Measurements from ENCODE around the gene PRKAG2.

DNA sequence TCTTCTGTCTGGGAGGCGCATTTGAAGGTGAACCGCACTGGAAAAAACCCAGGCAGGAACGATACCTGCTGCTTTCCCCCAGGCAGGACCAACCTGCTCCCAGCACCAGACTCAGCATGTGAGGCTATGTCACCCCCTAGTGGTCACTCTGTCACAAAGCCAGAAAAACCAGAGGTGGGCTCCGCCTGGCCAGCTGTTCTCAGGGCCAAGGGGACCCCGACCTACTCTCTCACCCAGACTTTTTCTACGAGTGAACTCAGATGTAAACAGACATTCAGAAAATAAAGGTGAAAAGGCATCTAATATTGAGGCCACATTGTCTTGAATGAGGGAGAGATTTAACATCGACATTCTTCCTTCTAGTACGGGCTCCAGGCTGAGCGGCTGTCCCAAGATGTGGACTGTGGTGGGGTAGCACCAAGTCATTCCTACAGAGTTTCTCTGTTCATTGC is 117.3 kb downstream of the PRKAG2 start:
- TF ChIP-seq, protein P1, sequence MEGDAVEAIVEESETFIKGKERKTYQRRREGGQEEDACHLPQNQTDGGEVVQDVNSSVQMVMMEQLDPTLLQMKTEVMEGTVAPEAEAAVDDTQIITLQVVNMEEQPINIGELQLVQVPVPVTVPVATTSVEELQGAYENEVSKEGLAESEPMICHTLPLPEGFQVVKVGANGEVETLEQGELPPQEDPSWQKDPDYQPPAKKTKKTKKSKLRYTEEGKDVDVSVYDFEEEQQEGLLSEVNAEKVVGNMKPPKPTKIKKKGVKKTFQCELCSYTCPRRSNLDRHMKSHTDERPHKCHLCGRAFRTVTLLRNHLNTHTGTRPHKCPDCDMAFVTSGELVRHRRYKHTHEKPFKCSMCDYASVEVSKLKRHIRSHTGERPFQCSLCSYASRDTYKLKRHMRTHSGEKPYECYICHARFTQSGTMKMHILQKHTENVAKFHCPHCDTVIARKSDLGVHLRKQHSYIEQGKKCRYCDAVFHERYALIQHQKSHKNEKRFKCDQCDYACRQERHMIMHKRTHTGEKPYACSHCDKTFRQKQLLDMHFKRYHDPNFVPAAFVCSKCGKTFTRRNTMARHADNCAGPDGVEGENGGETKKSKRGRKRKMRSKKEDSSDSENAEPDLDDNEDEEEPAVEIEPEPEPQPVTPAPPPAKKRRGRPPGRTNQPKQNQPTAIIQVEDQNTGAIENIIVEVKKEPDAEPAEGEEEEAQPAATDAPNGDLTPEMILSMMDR (conservative IDR thresholded peaks at IDR 0.05; ENCODE audit: low read depth in 2 of 2), result peak; percentile 89 to 99
- TF ChIP-seq EZH2 (IDR thresholded peaks at IDR 0.05; ENCODE audit: low read depth, unreplicated experiment), result no peak
- TF ChIP-seq CREB1 (CRISPR knock-in tag; IDR thresholded peaks at IDR 0.05; ENCODE audit: low read depth), result no peak
- TF ChIP-seq, protein P2, sequence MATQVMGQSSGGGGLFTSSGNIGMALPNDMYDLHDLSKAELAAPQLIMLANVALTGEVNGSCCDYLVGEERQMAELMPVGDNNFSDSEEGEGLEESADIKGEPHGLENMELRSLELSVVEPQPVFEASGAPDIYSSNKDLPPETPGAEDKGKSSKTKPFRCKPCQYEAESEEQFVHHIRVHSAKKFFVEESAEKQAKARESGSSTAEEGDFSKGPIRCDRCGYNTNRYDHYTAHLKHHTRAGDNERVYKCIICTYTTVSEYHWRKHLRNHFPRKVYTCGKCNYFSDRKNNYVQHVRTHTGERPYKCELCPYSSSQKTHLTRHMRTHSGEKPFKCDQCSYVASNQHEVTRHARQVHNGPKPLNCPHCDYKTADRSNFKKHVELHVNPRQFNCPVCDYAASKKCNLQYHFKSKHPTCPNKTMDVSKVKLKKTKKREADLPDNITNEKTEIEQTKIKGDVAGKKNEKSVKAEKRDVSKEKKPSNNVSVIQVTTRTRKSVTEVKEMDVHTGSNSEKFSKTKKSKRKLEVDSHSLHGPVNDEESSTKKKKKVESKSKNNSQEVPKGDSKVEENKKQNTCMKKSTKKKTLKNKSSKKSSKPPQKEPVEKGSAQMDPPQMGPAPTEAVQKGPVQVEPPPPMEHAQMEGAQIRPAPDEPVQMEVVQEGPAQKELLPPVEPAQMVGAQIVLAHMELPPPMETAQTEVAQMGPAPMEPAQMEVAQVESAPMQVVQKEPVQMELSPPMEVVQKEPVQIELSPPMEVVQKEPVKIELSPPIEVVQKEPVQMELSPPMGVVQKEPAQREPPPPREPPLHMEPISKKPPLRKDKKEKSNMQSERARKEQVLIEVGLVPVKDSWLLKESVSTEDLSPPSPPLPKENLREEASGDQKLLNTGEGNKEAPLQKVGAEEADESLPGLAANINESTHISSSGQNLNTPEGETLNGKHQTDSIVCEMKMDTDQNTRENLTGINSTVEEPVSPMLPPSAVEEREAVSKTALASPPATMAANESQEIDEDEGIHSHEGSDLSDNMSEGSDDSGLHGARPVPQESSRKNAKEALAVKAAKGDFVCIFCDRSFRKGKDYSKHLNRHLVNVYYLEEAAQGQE (IDR thresholded peaks at IDR 0.05; ENCODE audit: unreplicated experiment), result no peak
- no peak for TF ChIP-seq ZNF114 (CRISPR knock-in tag; IDR thresholded peaks at IDR 0.05)
- no peak for TF ChIP-seq STAT1 (IDR thresholded peaks at IDR 0.05; ENCODE audit: unreplicated experiment)
- TF ChIP-seq EZH2phosphoT487 (IDR thresholded peaks at IDR 0.05; ENCODE audit: unreplicated experiment), result no peak
- no peak for TF ChIP-seq NANOG (IDR thresholded peaks at IDR 0.05; ENCODE audit: borderline replicate concordance)
- no peak for TF ChIP-seq JUNB (IDR thresholded peaks at IDR 0.05; ENCODE audit: unreplicated experiment)
- TF ChIP-seq POLR2AphosphoS5 (IDR thresholded peaks at IDR 0.05; ENCODE audit: low read depth), result no peak
- TF ChIP-seq, protein P3, sequence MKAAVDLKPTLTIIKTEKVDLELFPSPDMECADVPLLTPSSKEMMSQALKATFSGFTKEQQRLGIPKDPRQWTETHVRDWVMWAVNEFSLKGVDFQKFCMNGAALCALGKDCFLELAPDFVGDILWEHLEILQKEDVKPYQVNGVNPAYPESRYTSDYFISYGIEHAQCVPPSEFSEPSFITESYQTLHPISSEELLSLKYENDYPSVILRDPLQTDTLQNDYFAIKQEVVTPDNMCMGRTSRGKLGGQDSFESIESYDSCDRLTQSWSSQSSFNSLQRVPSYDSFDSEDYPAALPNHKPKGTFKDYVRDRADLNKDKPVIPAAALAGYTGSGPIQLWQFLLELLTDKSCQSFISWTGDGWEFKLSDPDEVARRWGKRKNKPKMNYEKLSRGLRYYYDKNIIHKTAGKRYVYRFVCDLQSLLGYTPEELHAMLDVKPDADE (IDR thresholded peaks at IDR 0.05), result no peak
- no peak for TF ChIP-seq ZNF331 (CRISPR knock-in tag; IDR thresholded peaks at IDR 0.05; ENCODE audit: low read depth)
